ENCODE data around the gene TMEM218.

The TMEM218 gene

GRCh38 chr11:125049164-125049792 lies 62.1 kb downstream of the TMEM218 start:
- DNase-seq = no peak
